Measurements from ENCODE around the gene CHSY1. TPM values are rescaled to one million over a fixed set of nuclear protein-coding genes. Genes with fewer than 3 reads are reported as not detected.

The CHSY1 gene
- total RNA-seq, 1 donor = 41.5 TPM

DNA sequence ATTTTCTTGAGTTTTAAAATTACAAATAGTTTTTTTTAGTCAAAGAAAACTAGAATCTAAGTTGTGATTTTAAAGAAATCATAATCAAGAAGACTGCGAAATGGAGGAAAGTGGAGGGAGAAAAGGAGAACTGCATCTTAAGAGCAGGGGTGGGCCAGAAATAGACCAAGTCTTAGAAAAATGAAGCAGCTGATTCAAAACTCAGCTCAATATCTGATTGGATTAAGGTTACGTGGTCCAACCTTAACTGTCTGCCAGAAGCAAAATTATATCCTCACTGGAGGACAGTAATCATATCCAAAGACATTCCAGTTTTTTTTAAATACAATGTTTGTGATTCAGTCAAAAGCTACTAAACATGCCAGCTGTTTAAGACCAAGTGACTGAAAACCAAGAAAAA is 41.4 kb downstream of the CHSY1 start:
- TF ChIP-seq CTCF (IDR thresholded peaks at IDR 0.05; ENCODE audit: insufficient read depth, low read depth, low read length) = no peak
- no peak for DNase-seq (ENCODE audit: low read depth)
- no peak overlapping the region for H3K4me3 ChIP-seq (ENCODE audit: low read depth, low read length)

DNA sequence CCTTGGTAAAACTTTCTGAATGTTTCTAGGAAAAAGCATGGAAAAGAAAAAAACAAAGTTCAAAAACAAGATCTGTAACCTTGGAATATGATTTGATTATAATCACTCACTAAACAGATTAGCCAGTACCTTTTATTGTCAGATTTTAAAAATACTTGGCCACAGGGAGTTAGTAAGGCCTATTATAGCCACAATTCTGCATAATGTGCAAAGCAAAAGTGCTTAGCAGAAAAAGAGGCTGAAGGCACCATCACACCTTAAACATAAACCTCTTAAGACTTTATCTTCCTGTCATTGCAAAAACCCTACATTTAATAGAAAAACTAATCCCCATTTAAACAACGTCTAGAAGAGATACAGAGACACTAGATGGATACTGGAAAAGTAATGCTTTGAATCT is 41.8 kb downstream of the CHSY1 start:
- H3K4me3 ChIP-seq (ENCODE audit: low read depth, low read length) = no peak overlapping the region
- DNase-seq (ENCODE audit: low read depth) = no peak
- no peak for TF ChIP-seq CTCF (IDR thresholded peaks at IDR 0.05; ENCODE audit: insufficient read depth, low read depth, low read length)

DNA sequence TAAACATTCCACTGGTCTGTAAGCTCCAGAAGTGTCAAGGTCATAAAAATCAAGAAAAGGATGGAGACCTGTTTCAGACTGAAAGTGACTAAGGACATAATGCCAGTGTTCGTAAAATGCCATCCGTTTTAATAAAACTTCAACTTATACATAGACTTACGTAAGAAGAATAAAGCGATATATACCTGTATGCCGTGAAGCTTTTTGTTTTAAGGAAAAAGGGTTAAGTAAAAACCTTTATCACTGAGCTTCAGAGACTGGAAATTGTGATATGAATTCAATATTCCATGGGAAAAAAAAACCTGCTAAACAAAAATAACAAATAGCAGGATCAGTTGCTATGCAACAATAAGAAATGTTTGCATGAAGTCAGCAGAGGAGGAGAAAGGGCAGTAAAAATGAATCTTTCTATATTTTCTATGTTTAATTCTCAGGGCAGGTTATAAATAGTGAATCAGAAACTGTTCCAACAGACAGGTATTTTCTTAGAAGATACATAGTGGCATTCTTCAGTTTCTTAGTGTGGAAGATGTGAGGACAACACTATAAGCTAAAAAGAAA is 42.5 kb downstream of the CHSY1 start:
- H3K4me3 ChIP-seq (ENCODE audit: low read depth, low read length) = no peak overlapping the region
- DNase-seq (ENCODE audit: low read depth) = no peak
- no peak for TF ChIP-seq CTCF (IDR thresholded peaks at IDR 0.05; ENCODE audit: insufficient read depth, low read depth, low read length)

- peak; percentile 85 for DNase-seq (ENCODE audit: low read depth)
- no peak for TF ChIP-seq CTCF (IDR thresholded peaks at IDR 0.05; ENCODE audit: insufficient read depth, low read depth, low read length)
- H3K4me3 ChIP-seq (ENCODE audit: low read depth, low read length) = no peak overlapping the region
Observed at GRCh38 chr15:101207867-101208288, 44.0 kb downstream of the CHSY1 start.

- no peak for TF ChIP-seq CTCF (IDR thresholded peaks at IDR 0.05; ENCODE audit: insufficient read depth, low read depth, low read length)
- peak overlapping the region; percentile 16 for H3K4me3 ChIP-seq (ENCODE audit: low read depth, low read length)
Observed at GRCh38 chr15:101206176-101206591, 45.7 kb downstream of the CHSY1 start.

DNA sequence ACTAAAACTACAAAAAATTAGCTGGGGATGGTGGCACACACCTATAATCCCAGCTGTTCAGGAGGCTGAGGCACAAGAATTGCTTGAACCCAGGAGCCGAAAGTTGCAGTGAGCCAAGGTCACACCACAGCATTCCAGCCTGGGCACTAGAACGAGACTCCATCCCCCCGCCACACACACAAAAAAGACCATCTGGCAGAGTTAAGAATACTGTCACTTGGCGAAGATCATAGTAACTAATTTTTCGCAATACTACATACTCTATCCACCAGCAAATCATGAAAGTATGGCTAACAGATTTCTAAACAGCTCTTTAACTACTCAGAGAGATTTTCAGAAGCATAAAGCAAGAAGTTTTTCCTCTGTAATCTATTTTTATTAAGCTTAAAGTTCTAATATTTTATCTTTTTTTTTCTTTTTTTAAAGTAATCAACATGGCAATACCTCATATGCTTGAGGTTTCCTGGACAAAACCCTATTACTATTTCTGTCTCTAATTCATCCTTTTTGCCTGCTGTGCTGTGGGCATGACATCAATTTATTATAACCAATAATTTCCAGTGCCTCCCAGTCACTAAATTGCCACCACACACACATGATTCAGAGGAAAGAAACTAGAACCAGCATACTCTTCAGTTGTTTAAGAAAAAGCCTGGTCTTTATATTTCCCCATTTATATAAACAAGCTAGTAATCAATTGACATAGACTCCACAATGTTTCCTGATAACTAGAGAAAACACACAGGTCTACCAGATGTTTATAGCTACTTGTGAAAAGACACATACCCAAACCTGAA is 46.9 kb downstream of the CHSY1 start:
- no peak for TF ChIP-seq CTCF (IDR thresholded peaks at IDR 0.05; ENCODE audit: insufficient read depth, low read depth, low read length)
- H3K4me3 ChIP-seq (ENCODE audit: low read depth, low read length) = no peak overlapping the region
- DNase-seq (ENCODE audit: low read depth) = peak; percentile 69

More at GRCh38 chr15:101206176-101206591, 45.7 kb downstream of the CHSY1 start:
- peak; percentile 87 for DNase-seq (ENCODE audit: low read depth)
